HL-60 (cell line): ENCODE results near the gene GTPBP1.

Source experiments
- DNase-seq, 2 experiments: peaks; one replicate each; pipeline ENCODE4 v3.0.0-alpha.2; 2010 to 2020; ENCODE audit warnings: low read depth in 1 of 2, low spot score in 1 of 2
- H3K27ac ChIP-seq: fragments of 250-450 bp; sonication (Bioruptor Pico); replicated peaks from 2 replicates; pipeline ENCODE4 v1.5.1; 2020; ENCODE audit warnings: mild to moderate bottlenecking, moderate library complexity
- H3K27me3 ChIP-seq: fragments of 250-450 bp; sonication (Bioruptor Pico); 2 replicates; pipeline ENCODE4 v1.5.1; 2021; ENCODE audit warnings: mild to moderate bottlenecking, moderate library complexity; ENCODE audit not compliant: insufficient read depth, poor library complexity, severe bottlenecking
- H3K4me3 ChIP-seq: replicated peaks from 2 replicates; pipeline ENCODE4 v1.5.1; 2011; ENCODE audit warnings: mild to moderate bottlenecking, control low read depth, low read length; ENCODE audit not compliant: insufficient read depth
- GABPA ChIP-seq: IDR thresholded peaks from 2 replicates; pipeline ENCODE4 v1.6.1; 2012; ENCODE audit warnings: low read depth
- POLR2AphosphoS5 ChIP-seq: IDR thresholded peaks from 2 replicates; pipeline ENCODE4 v1.6.1; 2012; ENCODE audit warnings: low read depth
- SPI1 ChIP-seq: IDR thresholded peaks from 2 replicates; pipeline ENCODE4 v1.6.1; 2012; ENCODE audit warnings: low read depth, mild to moderate bottlenecking, borderline replicate concordance
- TF ChIP-seq, protein P1 (sequence below): IDR thresholded peaks from one replicate; pipeline ENCODE4 v1.5.1; 2011; ENCODE audit warnings: low read length, control low read depth, inconsistent platforms; ENCODE audit not compliant: insufficient read depth
- TF ChIP-seq, protein P2 (sequence below): IDR thresholded peaks from 2 replicates; pipeline ENCODE4 v1.6.1; 2012; ENCODE audit warnings: low read depth; ENCODE audit not compliant: insufficient replicate concordance

Gene GTPBP1

GRCh38 chr22:38775656-38776055 lies 69.9 kb downstream of the GTPBP1 start:
- no peak for DNase-seq
- TF ChIP-seq SPI1 = no peak
- TF ChIP-seq, protein P1, sequence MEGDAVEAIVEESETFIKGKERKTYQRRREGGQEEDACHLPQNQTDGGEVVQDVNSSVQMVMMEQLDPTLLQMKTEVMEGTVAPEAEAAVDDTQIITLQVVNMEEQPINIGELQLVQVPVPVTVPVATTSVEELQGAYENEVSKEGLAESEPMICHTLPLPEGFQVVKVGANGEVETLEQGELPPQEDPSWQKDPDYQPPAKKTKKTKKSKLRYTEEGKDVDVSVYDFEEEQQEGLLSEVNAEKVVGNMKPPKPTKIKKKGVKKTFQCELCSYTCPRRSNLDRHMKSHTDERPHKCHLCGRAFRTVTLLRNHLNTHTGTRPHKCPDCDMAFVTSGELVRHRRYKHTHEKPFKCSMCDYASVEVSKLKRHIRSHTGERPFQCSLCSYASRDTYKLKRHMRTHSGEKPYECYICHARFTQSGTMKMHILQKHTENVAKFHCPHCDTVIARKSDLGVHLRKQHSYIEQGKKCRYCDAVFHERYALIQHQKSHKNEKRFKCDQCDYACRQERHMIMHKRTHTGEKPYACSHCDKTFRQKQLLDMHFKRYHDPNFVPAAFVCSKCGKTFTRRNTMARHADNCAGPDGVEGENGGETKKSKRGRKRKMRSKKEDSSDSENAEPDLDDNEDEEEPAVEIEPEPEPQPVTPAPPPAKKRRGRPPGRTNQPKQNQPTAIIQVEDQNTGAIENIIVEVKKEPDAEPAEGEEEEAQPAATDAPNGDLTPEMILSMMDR = no peak
- no peak for TF ChIP-seq POLR2AphosphoS5
- no peak for TF ChIP-seq GABPA
- TF ChIP-seq, protein P2, sequence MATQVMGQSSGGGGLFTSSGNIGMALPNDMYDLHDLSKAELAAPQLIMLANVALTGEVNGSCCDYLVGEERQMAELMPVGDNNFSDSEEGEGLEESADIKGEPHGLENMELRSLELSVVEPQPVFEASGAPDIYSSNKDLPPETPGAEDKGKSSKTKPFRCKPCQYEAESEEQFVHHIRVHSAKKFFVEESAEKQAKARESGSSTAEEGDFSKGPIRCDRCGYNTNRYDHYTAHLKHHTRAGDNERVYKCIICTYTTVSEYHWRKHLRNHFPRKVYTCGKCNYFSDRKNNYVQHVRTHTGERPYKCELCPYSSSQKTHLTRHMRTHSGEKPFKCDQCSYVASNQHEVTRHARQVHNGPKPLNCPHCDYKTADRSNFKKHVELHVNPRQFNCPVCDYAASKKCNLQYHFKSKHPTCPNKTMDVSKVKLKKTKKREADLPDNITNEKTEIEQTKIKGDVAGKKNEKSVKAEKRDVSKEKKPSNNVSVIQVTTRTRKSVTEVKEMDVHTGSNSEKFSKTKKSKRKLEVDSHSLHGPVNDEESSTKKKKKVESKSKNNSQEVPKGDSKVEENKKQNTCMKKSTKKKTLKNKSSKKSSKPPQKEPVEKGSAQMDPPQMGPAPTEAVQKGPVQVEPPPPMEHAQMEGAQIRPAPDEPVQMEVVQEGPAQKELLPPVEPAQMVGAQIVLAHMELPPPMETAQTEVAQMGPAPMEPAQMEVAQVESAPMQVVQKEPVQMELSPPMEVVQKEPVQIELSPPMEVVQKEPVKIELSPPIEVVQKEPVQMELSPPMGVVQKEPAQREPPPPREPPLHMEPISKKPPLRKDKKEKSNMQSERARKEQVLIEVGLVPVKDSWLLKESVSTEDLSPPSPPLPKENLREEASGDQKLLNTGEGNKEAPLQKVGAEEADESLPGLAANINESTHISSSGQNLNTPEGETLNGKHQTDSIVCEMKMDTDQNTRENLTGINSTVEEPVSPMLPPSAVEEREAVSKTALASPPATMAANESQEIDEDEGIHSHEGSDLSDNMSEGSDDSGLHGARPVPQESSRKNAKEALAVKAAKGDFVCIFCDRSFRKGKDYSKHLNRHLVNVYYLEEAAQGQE = no peak
- H3K27me3 ChIP-seq = no peaks in the 10 kb centered on the region
- H3K4me3 ChIP-seq = no peak overlapping the region
- H3K27ac ChIP-seq = no peak overlapping the region

GRCh38 chr22:38776086-38776485 lies 70.3 kb downstream of the GTPBP1 start:
- Histone ChIP-seq H3K27ac (no peak overlapping the region), H3K4me3 (no peak overlapping the region), H3K27me3 (no peaks in the 10 kb centered on the region)
- no peak for DNase-seq
- TF ChIP-seq, protein P1 = no peak
- TF ChIP-seq, protein P2 = no peak
- no peak for TF ChIP-seq POLR2AphosphoS5
- TF ChIP-seq SPI1 = no peak
- no peak for TF ChIP-seq GABPA

DNA sequence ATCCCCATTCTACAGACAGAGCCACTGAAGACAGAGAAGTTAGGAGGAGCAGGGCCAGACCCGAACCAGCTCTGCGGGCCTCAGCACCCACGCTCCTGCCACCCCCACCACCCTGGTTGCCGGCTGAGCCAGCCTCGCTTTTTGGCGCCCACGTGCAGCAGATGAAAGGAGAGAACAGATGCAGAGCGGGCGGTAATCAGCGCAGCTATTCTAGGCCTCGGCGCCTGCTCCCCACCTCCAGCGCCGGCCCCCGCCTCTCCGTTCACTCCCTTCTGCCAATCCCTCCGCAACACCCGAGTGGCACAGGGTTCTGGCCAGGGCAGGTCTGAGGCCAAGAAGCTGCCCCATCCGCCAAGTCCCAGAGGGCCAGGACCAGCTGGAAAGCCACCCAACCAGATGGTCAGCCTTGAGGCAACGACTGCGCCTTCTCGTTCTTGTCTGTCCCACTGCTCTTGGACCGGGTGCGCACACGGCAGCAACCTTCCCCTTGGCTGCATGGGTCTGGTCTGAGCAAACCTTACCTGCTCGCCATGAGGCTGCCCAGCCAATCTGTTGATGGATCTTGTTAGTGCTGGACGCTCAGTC lies 71.4 kb downstream of the GTPBP1 start:
- no peak for DNase-seq
- TF ChIP-seq, protein P2 = no peak
- TF ChIP-seq, protein P1 = no peak
- no peak for TF ChIP-seq SPI1
- no peak for TF ChIP-seq GABPA
- no peak for TF ChIP-seq POLR2AphosphoS5
- Histone ChIP-seq H3K27ac (no peak overlapping the region), H3K27me3 (no peaks in the 10 kb centered on the region), H3K4me3 (no peak overlapping the region)
